NCI-H1048 (cell line): ENCODE measurements around the gene TMEM126B.
"Not testable (repeated sequence)": the region's sequence is repeated elsewhere in the genome, so short reads cannot be mapped to it uniquely, and the experiment has no call there.

Experiments
- DNase-seq: peaks from one replicate; lab custom pipeline; 2025; lab: John Stamatoyannopoulos, UW

The TMEM126B gene

GRCh38 chr11:85627998-85628770 lies at the start of gene TMEM126B:
Gene TMEM126B, plus strand, starts transcription at chr11:85628593. Its CDS starts 15 bp downstream, at chr11:85628608.
- DNase-seq = peak; percentile 92

GRCh38 chr11:85582111-85582510 lies 46.3 kb upstream of the TMEM126B start:
- no peak for DNase-seq

GRCh38 chr11:85589373-85589772 lies 39.0 kb upstream of the TMEM126B start:
- DNase-seq = no peak

- no peak for DNase-seq
Measured at GRCh38 chr11:85590848-85591483, 37.4 kb upstream of the TMEM126B start.

GRCh38 chr11:85595285-85595884 lies 33.0 kb upstream of the TMEM126B start:
- peak; percentile 1 for DNase-seq

GRCh38 chr11:85596886-85597285 lies 31.5 kb upstream of the TMEM126B start:
- DNase-seq = no peak

- no peak for DNase-seq
Measured at GRCh38 chr11:85599083-85599482, 29.3 kb upstream of the TMEM126B start.

GRCh38 chr11:85602526-85603213 lies 25.7 kb upstream of the TMEM126B start:
- no peak for DNase-seq

- DNase-seq = no peak
Measured at GRCh38 chr11:85603220-85603619, 25.2 kb upstream of the TMEM126B start.

GRCh38 chr11:85606237-85606636 lies 22.2 kb upstream of the TMEM126B start:
- DNase-seq = not testable (repeated sequence)

GRCh38 chr11:85608621-85609020 lies 19.8 kb upstream of the TMEM126B start:
- DNase-seq = not testable (repeated sequence)

GRCh38 chr11:85609286-85609685 lies 19.1 kb upstream of the TMEM126B start:
- not testable (repeated sequence) for DNase-seq

GRCh38 chr11:85611643-85612042 lies 16.8 kb upstream of the TMEM126B start:
- not testable (repeated sequence) for DNase-seq

- DNase-seq = no peak
Measured at GRCh38 chr11:85619499-85619898, 8.9 kb upstream of the TMEM126B start.

GRCh38 chr11:85620256-85620655 lies 8.1 kb upstream of the TMEM126B start:
- no peak for DNase-seq

GRCh38 chr11:85626496-85626895 lies 1.9 kb upstream of the TMEM126B start:
- no peak for DNase-seq

- DNase-seq = no peak
Measured at GRCh38 chr11:85627332-85627997, 928 bp upstream of the TMEM126B start, which contains the start of gene DLG2. Gene DLG2, minus strand, starts transcription at chr11:85627344.

- no peak for DNase-seq
Measured at GRCh38 chr11:85628771-85629341, 463 bp downstream of the TMEM126B start.

GRCh38 chr11:85634747-85635146 lies 6.4 kb downstream of the TMEM126B start:
- DNase-seq = no peak

GRCh38 chr11:85643191-85643614 lies 14.8 kb downstream of the TMEM126B start:
- DNase-seq = no peak

- no peak for DNase-seq
Measured at GRCh38 chr11:85647078-85647477, 18.7 kb downstream of the TMEM126B start.
